ENCODE results near the gene LLGL2.

DNA sequence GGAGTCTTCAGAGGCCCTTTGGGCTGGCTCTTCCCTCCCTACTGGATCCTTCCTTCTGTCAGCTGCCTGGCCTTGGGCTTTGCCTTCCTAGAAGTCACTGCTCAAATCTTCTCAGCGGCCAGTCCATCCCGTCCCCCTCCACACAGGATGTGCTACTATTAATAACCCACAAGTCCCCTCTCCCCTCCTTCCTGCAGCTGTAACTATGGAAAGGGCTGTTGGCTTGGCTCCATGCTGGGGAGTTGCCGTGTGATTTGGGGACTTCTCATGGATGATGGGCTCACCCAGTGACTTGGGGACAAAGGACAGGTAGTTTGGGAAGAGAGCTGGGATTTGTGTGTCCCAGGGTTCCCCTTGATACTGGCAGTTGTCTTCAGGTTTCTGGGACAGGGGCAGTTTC is 49.6 kb upstream of the LLGL2 start:
- no peak for TF ChIP-seq POLR2A (IDR thresholded peaks at IDR 0.05)
- TF ChIP-seq, protein P1, sequence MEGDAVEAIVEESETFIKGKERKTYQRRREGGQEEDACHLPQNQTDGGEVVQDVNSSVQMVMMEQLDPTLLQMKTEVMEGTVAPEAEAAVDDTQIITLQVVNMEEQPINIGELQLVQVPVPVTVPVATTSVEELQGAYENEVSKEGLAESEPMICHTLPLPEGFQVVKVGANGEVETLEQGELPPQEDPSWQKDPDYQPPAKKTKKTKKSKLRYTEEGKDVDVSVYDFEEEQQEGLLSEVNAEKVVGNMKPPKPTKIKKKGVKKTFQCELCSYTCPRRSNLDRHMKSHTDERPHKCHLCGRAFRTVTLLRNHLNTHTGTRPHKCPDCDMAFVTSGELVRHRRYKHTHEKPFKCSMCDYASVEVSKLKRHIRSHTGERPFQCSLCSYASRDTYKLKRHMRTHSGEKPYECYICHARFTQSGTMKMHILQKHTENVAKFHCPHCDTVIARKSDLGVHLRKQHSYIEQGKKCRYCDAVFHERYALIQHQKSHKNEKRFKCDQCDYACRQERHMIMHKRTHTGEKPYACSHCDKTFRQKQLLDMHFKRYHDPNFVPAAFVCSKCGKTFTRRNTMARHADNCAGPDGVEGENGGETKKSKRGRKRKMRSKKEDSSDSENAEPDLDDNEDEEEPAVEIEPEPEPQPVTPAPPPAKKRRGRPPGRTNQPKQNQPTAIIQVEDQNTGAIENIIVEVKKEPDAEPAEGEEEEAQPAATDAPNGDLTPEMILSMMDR (IDR thresholded peaks at IDR 0.05) = no peak
- TF ChIP-seq POLR2AphosphoS5 (IDR thresholded peaks at IDR 0.05) = no peak

All from transverse colon (tissue), 4 donors.